D341Med (cell line): ENCODE results near the gene NRROS.

Source experiments
- DNase-seq: peaks from one replicate; pipeline ENCODE4 v3.0.0; 2012; ENCODE audit warnings: low spot score

The NRROS gene

DNA sequence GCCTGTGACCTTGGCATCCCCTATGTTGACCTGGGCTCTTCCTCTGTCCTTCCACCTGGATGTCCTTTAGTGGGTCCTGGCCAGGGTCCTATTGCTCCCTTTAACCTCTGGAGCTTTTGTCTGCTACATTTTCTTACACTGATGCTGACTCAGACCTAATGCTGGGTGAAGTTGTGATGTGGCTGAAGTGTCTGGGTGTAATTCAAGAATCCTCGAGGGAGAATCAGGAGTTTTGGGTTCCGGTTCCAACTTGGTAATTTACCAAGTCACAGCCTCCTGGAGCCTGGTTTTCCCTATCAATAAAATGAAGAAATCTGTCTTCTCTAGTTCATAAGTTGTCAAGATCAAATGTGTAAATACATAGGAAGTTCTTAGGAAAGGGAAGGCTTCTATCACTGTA lies 46.9 kb downstream of the NRROS start:
- DNase-seq = no peak

DNA sequence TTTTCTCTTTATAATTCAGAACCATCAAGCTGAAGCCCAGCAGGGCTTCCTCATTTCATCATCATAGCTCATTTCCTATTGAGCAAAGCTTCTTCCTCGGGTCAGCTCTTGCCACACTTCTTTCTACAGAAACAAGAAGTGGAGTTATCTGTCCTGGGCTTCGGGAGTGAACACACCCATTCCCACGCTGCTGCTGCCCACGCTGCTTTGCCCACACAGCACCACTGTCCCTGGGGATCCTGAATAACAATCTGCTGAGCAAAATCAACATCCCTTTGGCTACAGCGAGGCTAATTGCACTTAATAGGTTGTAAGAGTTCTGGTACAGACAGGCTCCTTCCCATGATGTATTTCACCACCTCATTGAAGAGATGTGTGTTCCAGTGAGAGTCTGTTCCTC lies 48.9 kb downstream of the NRROS start:
- DNase-seq = no peak

DNA sequence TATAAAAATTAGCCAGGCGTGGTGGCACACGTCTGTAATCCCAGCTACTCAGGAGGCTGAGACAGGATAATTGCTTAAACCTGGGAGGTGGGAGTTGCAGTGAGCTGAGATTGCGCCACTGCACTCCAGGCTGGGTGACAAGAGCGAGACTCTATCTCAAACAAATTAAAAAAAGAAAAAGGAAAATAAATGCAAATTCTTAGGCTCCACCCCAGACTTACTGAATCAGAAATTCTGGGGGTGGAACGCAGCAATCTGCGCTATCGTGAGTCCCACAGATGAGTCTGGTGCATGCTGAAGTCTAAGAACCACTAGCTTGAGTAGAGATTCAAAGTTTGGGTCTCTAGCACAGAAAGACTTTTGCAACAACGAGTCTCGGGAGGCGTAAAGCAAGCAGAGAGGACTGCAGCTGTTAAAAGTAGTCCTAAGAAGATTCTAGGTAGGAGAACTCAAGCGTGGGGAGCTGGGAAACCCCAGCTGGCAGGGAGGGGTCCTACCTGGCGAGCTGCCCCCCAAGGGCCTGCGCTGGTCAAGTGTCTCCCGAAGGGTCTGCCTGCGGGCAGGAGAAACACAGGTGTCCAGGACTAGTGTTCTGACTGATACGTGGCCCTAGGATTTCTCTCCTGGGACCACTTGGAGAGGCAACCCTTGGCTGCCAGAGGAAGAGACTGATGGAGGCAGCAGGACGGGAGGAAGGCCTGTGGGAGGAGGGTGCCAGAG lies 50.6 kb downstream of the NRROS start:
- DNase-seq = no peak

DNA sequence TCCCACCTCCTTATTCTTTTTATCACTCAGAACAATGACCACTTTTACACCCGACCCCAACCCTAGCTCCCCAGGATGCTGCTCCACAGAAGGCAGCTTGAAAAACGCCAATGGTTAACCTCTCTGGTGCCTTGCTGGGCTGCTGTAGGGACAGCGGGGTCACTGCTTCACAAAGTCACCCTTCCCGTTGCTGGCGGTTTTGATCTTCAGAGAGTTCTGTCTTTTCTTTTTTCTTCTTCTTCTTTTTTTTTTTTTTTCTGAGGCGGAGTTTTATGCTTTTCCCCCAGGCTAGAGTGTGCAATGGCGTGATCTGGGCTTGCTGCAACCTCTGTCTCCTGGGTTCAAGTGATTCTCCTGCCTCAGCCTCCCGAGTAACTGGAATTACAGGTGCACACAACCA lies 51.9 kb downstream of the NRROS start:
- DNase-seq = no peak

DNA sequence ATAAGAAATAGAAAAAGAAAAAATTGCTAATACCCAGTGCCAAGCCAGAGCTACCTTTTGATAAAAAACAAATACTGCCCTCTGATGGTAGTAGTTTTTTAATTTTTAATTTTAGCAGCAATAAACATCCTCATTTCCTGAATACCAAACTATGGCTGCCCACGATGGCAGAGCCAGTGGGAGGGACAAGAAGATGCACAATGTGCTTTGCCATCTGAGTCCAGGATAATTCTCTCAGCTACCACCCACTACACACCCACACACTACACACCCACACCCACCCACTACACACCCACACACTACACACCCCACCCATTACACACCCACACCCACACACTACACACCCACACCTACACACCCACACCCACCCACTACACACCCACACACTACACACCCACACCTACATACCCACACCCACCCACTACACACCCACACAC lies 54.7 kb downstream of the NRROS start:
- no peak for DNase-seq

DNA sequence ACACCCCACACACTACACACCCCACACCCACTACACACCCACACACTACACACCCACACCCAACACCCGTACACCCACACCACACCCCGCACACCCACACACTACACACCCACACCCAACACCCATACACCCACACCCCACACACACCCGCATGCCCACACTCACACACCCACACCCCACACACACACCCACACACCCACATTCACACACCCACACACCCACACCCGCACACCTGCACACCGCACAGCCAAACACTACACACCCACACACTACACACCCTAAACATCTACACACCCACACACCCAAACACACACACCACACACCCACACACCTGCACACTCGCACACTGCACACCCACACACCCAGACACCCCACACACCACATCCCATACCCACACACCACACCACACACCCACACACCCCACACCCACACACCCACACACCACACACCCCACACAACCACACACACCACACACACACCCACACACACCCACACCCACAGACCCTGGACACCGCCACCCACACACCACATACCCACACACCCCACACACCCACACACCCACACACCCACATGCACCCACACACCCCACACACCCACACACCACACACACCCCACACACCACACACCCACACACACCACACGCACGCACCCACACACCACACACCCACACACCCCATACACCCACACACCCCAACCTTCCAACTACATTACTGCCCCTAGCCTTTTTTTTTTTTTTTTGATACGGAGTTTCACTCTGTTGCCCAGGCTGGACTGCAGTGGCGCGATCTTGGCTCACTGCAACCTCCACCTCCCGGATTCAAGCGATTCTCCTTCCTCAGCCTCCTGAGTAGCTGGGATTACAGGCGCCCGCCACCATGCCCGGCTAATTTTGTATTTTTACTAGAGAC lies 55.7 kb downstream of the NRROS start:
- DNase-seq = no peak

DNA sequence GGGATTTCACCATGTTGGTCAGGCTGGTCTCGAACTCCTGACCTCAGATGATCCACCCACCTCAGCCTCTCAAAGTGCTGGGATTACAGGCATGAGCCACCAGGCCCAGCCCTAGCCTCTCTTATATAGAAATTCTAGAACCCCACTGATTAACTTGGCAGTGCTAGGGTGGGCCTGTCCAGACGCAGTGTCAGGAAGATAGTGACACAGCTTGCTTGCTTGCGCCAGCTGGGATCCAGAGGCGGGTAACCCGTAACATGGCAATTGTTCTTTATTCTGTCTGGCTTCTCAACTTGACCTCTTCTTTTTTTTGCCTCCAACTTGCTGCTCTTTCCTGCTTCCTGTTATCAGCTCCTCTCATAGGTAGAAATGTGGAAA lies 56.3 kb downstream of the NRROS start:
- DNase-seq = no peak

DNA sequence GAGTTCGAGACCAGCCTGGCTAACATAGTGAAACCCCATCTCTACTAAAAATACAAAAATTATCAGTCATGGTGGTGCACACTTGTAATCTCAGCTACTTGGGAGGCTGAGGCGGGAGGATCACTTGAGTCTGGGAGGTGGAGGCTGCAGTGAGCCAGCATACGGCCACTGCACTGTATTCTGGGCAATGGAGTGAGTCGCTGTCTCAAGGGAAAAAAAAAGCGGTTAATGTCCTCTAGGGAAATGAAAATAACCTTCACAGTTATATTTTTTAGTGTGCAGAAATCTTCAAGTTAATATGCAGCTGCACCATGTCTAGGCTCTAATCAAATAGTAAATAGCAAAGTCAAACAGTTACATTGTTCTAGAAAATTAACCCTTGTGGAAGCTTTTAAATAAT lies 57.8 kb downstream of the NRROS start:
- no peak for DNase-seq

DNA sequence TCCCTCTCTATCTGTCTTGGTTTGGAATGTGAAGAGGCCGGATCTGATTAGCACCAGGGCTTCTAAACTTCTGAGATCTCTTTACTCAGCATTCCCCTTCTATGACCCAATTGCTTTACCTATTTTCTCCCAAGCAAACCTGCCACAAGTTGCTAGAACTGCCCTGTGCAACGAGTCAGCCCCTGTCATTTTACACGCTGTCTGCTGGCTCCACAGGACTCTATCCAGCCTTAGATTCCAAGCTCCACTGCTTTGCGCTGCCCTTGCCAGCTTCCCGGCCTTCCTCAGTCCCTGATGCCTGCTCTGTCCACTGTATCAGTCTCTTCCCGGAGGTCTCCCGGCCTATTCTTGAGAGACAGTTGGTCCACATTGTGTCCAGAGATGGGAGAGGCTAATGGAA lies 60.3 kb downstream of the NRROS start:
- no peak for DNase-seq

DNA sequence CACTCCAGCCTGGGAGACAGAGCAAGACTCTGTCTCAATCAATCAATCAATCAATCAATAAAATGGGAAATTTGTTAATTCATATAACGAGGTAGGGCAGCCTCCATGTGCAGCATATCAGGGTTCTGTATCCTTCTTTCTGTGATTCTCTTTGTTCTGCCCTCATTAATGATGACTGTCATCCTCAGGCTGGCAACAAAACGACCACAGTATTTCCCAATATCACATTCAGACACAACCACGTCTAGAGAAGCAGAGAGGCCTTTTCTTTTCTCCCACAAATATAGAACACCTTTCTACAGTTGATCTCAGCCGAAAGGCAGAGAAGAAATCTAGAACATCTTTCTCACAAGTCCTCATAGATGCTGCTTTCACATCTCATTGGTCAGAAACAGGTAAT lies 61.3 kb downstream of the NRROS start:
- no peak for DNase-seq

DNA sequence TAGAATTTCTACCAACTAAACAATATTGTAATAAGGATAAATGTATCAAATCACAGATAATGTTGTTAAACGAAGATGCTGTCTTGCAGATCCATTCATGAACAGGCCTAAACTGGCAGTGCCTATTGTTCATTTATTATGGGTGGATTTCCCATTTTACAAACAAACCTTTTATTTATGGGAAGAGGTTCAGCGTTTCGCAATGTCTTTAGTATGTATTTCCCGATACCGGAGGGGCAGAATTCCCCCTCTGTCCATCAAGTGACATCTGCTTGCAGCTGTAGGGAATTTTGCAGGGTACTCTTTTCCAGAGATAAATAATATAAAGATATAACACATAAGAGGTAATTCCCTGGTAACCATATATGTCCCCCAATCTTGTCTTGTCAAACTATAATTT lies 66.8 kb downstream of the NRROS start:
- no peak for DNase-seq

DNA sequence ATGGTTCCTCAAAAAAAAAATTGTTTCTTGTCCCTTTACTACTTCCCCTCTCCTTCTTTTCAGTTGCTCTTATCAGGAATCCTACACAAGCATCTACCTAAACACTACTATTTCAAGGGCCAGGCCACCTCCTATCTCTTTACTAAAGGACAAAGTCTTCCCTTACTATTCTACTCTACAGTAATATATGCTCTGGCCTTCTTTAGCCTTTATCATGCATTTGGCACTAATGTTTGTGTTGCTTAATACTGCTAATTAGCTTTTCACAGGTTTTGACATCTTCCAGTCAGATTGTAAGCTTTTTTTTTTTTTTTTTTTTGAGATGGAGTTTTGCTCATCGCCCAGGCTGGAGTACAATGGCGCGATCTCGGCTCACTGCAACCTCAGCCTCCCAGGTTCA lies 67.2 kb downstream of the NRROS start:
- no peak for DNase-seq

DNA sequence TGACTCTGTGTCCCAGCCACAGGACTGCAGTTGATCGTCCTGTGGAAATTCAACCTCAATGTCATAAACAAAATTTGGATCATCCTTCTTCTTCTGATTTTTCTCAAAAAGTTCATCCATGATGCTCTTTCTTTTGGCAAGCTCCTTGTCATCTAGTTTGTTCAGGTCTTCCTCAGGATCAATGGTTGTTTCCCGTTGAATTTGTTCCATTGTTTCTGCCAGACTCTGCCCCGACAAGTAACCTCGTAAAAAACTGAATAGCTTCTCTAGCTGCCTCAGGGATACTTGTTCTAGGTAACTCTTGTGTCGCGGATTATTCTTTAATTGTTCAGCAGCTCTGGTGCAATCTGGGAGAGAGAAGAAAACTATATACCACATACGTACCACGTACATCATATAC lies 68.1 kb downstream of the NRROS start:
- no peak for DNase-seq

DNA sequence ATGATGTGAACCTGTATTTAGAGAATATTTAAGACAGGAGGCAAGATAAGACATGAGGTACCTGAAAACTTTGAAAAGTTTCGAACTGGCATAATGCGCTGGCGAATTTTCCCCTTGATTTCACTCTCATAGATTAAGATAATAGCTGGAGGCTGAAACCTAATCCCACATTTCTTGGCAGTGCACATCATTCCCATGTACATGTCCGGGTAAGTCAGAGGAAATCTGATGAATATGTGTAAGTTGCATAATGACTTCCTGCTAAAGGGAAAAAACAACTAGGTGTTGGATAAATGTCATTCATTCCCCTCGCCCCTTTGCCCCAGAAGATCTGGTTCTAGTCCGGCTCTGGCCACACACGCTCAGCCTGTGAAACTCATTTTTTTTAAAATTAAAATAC lies 69.0 kb downstream of the NRROS start:
- no peak for DNase-seq
